ENCODE data around the gene RABL2B. TPM values are rescaled to one million over a fixed set of nuclear protein-coding genes. Genes with fewer than 3 reads are reported as not detected.
A peak's percentile ranks its signal among the peaks of the same experiment; 100 is the strongest.
"Not testable (repeated sequence)": the region's sequence is repeated elsewhere in the genome, so short reads cannot be mapped to it uniquely, and the experiment has no call there.

Gene RABL2B
- total RNA-seq: 1 to 10 TPM; 1.0 to 8.2 (median 1.7) TPM

GRCh38 chr22:50783033-50783879, at the start of gene RABL2B:
TSS of gene RABL2B (minus strand) at chr22:50783636. CDS start at chr22:50782294, 1,342 bp downstream.
- H3K9me3 ChIP-seq; H3K4me1 ChIP-seq; intact Hi-C loops (cut with DNase I; ENCODE audit: low total_unique reads); H3K36me3 ChIP-seq; in situ Hi-C loops (cut with MboI; ENCODE audit: low sequenced_read_pairs in 4 of 4); H3K27me3 ChIP-seq: not testable (repeated sequence)
- ATAC-seq (peak; percentile 98), DNase-seq (peak; percentile 71 to 77)
- peak in 1 of 2 donors; percentile 10 for TF ChIP-seq POLR2A (IDR thresholded peaks at IDR 0.05)
- Histone ChIP-seq H3K4me3 (peak within 1 kb of the TSS; percentile 51 to 66 (median 56)), H3K27ac (peak within 1 kb of the TSS; percentile 34 to 58 (median 44))

GRCh38 chr22:50786936-50787335, 3.5 kb upstream of the RABL2B start:
- in situ Hi-C loops (cut with MboI; ENCODE audit: low sequenced_read_pairs in 4 of 4); H3K36me3 ChIP-seq; H3K27ac ChIP-seq; intact Hi-C loops (cut with DNase I; ENCODE audit: low total_unique reads); H3K4me3 ChIP-seq; H3K27me3 ChIP-seq; DNase-seq; H3K4me1 ChIP-seq; H3K9me3 ChIP-seq; ATAC-seq: not testable (repeated sequence)

GRCh38 chr22:50785289-50785688, 1.9 kb upstream of the RABL2B start:
- DNase-seq; H3K36me3 ChIP-seq; H3K4me1 ChIP-seq; H3K27ac ChIP-seq; ATAC-seq; H3K27me3 ChIP-seq; in situ Hi-C loops (cut with MboI; ENCODE audit: low sequenced_read_pairs in 4 of 4); H3K4me3 ChIP-seq; intact Hi-C loops (cut with DNase I; ENCODE audit: low total_unique reads); H3K9me3 ChIP-seq: not testable (repeated sequence)

GRCh38 chr22:50783880-50784276, 442 bp upstream of the RABL2B start:
- Histone ChIP-seq H3K4me3 (peak overlapping the region; percentile 51 to 66 (median 56)), H3K27ac (peak overlapping the region; percentile 34 to 58 (median 44))
- H3K27me3 ChIP-seq; intact Hi-C loops (cut with DNase I; ENCODE audit: low total_unique reads); DNase-seq; in situ Hi-C loops (cut with MboI; ENCODE audit: low sequenced_read_pairs in 4 of 4); H3K9me3 ChIP-seq; H3K36me3 ChIP-seq; H3K4me1 ChIP-seq: not testable (repeated sequence)
- ATAC-seq: peak; percentile 17 to 31

- H3K27me3 ChIP-seq; ATAC-seq; H3K4me3 ChIP-seq; H3K36me3 ChIP-seq; DNase-seq; H3K27ac ChIP-seq; H3K9me3 ChIP-seq; H3K4me1 ChIP-seq; in situ Hi-C loops (cut with MboI; ENCODE audit: low sequenced_read_pairs in 4 of 4); intact Hi-C loops (cut with DNase I; ENCODE audit: low total_unique reads): not testable (repeated sequence)
Observed at GRCh38 chr22:50782253-50782652, 1.2 kb downstream of the RABL2B start.

GRCh38 chr22:50780244-50780643, 3.2 kb downstream of the RABL2B start:
- H3K27ac ChIP-seq; ATAC-seq; DNase-seq; in situ Hi-C loops (cut with MboI; ENCODE audit: low sequenced_read_pairs in 4 of 4); H3K27me3 ChIP-seq; intact Hi-C loops (cut with DNase I; ENCODE audit: low total_unique reads); H3K36me3 ChIP-seq; H3K9me3 ChIP-seq; H3K4me3 ChIP-seq; H3K4me1 ChIP-seq: not testable (repeated sequence)

- H3K27ac ChIP-seq; H3K4me1 ChIP-seq; intact Hi-C loops (cut with DNase I; ENCODE audit: low total_unique reads); H3K9me3 ChIP-seq; in situ Hi-C loops (cut with MboI; ENCODE audit: low sequenced_read_pairs in 4 of 4); ATAC-seq; H3K36me3 ChIP-seq; H3K27me3 ChIP-seq; DNase-seq; H3K4me3 ChIP-seq: not testable (repeated sequence)
Observed at GRCh38 chr22:50777631-50778030, 5.8 kb downstream of the RABL2B start.

GRCh38 chr22:50775132-50775531, 8.3 kb downstream of the RABL2B start:
- H3K27me3 ChIP-seq; H3K27ac ChIP-seq; H3K36me3 ChIP-seq; H3K9me3 ChIP-seq; H3K4me1 ChIP-seq; ATAC-seq; DNase-seq; H3K4me3 ChIP-seq; in situ Hi-C loops (cut with MboI; ENCODE audit: low sequenced_read_pairs in 4 of 4); intact Hi-C loops (cut with DNase I; ENCODE audit: low total_unique reads): not testable (repeated sequence)

- ATAC-seq; in situ Hi-C loops (cut with MboI; ENCODE audit: low sequenced_read_pairs in 4 of 4); H3K4me3 ChIP-seq; H3K4me1 ChIP-seq; intact Hi-C loops (cut with DNase I; ENCODE audit: low total_unique reads); H3K27ac ChIP-seq; H3K27me3 ChIP-seq; H3K36me3 ChIP-seq; H3K9me3 ChIP-seq; DNase-seq: not testable (repeated sequence)
Observed at GRCh38 chr22:50764288-50764687, 19.1 kb downstream of the RABL2B start.

GRCh38 chr22:50761829-50762228, 21.6 kb downstream of the RABL2B start:
- H3K36me3 ChIP-seq; H3K27ac ChIP-seq; H3K27me3 ChIP-seq; ATAC-seq; H3K4me1 ChIP-seq; DNase-seq; H3K4me3 ChIP-seq; in situ Hi-C loops (cut with MboI; ENCODE audit: low sequenced_read_pairs in 4 of 4); H3K9me3 ChIP-seq; intact Hi-C loops (cut with DNase I; ENCODE audit: low total_unique reads): not testable (repeated sequence)

GRCh38 chr22:50759597-50760341, 23.7 kb downstream of the RABL2B start:
- H3K9me3 ChIP-seq; H3K27ac ChIP-seq; intact Hi-C loops (cut with DNase I; ENCODE audit: low total_unique reads); ATAC-seq; H3K4me3 ChIP-seq; in situ Hi-C loops (cut with MboI; ENCODE audit: low sequenced_read_pairs in 4 of 4); H3K27me3 ChIP-seq; H3K4me1 ChIP-seq; H3K36me3 ChIP-seq; DNase-seq: not testable (repeated sequence)
